Thyroid gland (tissue), 4 donors: ENCODE results near the gene PRKCQ.

Source experiments
- CTCF ChIP-seq, 6 experiments: fragments of 200-600 bp in 3 of 6; fragments of 450-650 bp in 3 of 6; sonication (generic) in 3 of 6; IDR thresholded peaks; one replicate each; pipeline ENCODE4 v1.5.1; 2016 to 2019; ENCODE audit warnings: antibody characterized with exemption in 6 of 6, mild to moderate bottlenecking in 2 of 6, inconsistent platforms in 1 of 6, moderate library complexity in 1 of 6
- POLR2A ChIP-seq, 2 donors: fragments of 450-650 bp; IDR thresholded peaks; one replicate each; pipeline ENCODE4 v1.6.1; 2017; ENCODE audit warnings: antibody characterized with exemption in 2 of 2, mild to moderate bottlenecking in 2 of 2, moderate library complexity in 1 of 2

GRCh38 chr10:6574664-6575176, 5.4 kb downstream of the PRKCQ start:
- TF ChIP-seq CTCF (IDR thresholded peaks at IDR 0.05) (no peak), POLR2A (IDR thresholded peaks at IDR 0.05) (no peak)
